ENCODE data around the gene MDP1. TPM values are rescaled to one million over a fixed set of nuclear protein-coding genes. Genes with fewer than 3 reads are reported as not detected.

The MDP1 gene
- total RNA-seq, 3 donors from 2014 or later (not counting 1 experiment from before 2014, with no cell fraction given), result 4.0 to 6.1 (median 5.5) TPM

GRCh38 chr14:24183014-24183481, 32.8 kb downstream of the MDP1 start:
- H3K9me3 Mint-ChIP-seq, result no peaks in the 10 kb centered on the region
- H3K27me3 ChIP-seq (ENCODE audit: control insufficient read depth, insufficient read depth, low read length), result no peaks in the 10 kb centered on the region
- H3K9me3 ChIP-seq (ENCODE audit: control insufficient read depth, insufficient read depth, low read length), result no peaks in the 10 kb centered on the region
- H3K4me3 Mint-ChIP-seq, result no peak overlapping the region
- TF ChIP-seq CTCF (IDR thresholded peaks at IDR 0.05), result no peak
- DNase-seq (no peak), ATAC-seq (no peak)
- peaks cover 12% of the 10 kb centered on the region for H3K4me1 ChIP-seq (ENCODE audit: control insufficient read depth, insufficient read depth, low read length)
- H3K4me1 Mint-ChIP-seq, result peaks cover 12% of the 10 kb centered on the region in 2 donors
- peaks cover 62% of the 10 kb centered on the region for H3K36me3 ChIP-seq (ENCODE audit: control insufficient read depth, insufficient read depth, low read length)
- intact Hi-C loops (cut with micrococcal nuclease), result no loop called here
- peaks cover 6% of the 10 kb centered on the region for H3K36me3 Mint-ChIP-seq
- no peaks in the 10 kb centered on the region for H3K27me3 Mint-ChIP-seq (ENCODE audit: low read depth in 2 of 2)
- WGBS (ENCODE audit: insufficient coverage), result 97% methylated on average over 15 of the region's 15 CpGs
- peak overlapping the region in 1 of 2 donors; percentile 47 for H3K27ac Mint-ChIP-seq
- no peak overlapping the region for H3K4me3 ChIP-seq (ENCODE audit: low read length)
- no peak overlapping the region for H3K27ac ChIP-seq (ENCODE audit: low read length)

- H3K9me3 Mint-ChIP-seq, result no peaks in the 10 kb centered on the region
- H3K4me3 Mint-ChIP-seq, result peak overlapping the region; percentile 13
- no peaks in the 10 kb centered on the region for H3K27me3 Mint-ChIP-seq (ENCODE audit: low read depth in 2 of 2)
- H3K4me1 Mint-ChIP-seq, result peaks cover 4% of the 10 kb centered on the region in 2 donors
- 90% methylated on average over 11 of the region's 14 CpGs for WGBS (ENCODE audit: insufficient coverage)
- Histone ChIP-seq H3K27me3 (ENCODE audit: control insufficient read depth, insufficient read depth, low read length) (no peaks in the 10 kb centered on the region), H3K4me3 (ENCODE audit: low read length) (no peak overlapping the region), H3K27ac (ENCODE audit: low read length) (no peak overlapping the region), H3K36me3 (ENCODE audit: control insufficient read depth, insufficient read depth, low read length) (peaks cover 68% of the 10 kb centered on the region), H3K9me3 (ENCODE audit: control insufficient read depth, insufficient read depth, low read length) (no peaks in the 10 kb centered on the region), H3K4me1 (ENCODE audit: control insufficient read depth, insufficient read depth, low read length) (peaks cover 4% of the 10 kb centered on the region)
- intact Hi-C loops (cut with micrococcal nuclease), result no loop called here
- ATAC-seq (no peak), DNase-seq (no peak)
- no peak for TF ChIP-seq CTCF (IDR thresholded peaks at IDR 0.05)
- peak overlapping the region in 1 of 2 donors; percentile 47 for H3K27ac Mint-ChIP-seq
- H3K36me3 Mint-ChIP-seq, result peaks cover 6% of the 10 kb centered on the region
Measured at GRCh38 chr14:24182110-24182882, 33.6 kb downstream of the MDP1 start.

DNA sequence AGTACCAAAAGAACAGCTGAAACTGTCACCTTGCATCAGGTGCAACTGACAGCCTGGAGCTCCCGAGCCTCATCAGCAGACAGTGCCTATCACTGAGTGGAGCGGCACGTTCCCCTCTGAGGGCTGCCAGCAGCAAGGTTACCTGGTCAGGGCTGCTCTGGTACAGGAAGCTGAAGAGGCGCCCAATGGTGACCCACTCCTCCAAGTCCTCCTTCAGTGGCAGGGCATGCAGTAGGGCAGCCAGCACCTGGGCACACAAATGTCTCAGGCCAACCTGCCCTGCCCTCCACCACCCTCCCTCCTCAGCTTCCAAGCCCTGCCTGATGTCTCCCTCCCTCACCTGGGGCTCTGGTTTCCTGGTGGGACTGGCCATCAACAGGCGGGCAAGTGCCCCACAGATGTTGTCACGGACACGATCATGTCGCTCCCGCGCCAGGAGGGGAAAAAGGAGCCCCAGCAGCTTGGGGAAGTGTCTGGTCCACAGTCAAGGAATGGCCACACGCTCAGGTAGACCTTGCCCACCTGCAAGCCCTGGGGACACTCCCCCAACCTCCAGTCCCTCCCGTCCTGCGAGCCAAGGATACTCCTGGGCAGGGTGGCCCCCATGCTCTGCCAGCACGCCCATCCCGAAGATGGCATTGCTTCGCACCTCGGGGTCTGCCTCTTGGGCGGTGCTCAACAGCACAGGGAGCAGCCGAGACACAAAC, 34.3 kb downstream of the MDP1 start:
- H3K27me3 ChIP-seq (ENCODE audit: control insufficient read depth, insufficient read depth, low read length), result no peaks in the 10 kb centered on the region
- no peak overlapping the region for H3K4me3 ChIP-seq (ENCODE audit: low read length)
- no peak overlapping the region for H3K27ac ChIP-seq (ENCODE audit: low read length)
- Mint-ChIP-seq H3K4me3 (no peak overlapping the region), H3K27ac (peak overlapping the region in 1 of 2 donors; percentile 47), H3K9me3 (no peaks in the 10 kb centered on the region), H3K4me1 (no peaks in the 10 kb centered on the region), H3K27me3 (ENCODE audit: low read depth in 2 of 2) (no peaks in the 10 kb centered on the region), H3K36me3 (peaks cover 6% of the 10 kb centered on the region)
- WGBS (ENCODE audit: insufficient coverage), result 96% methylated on average over 19 of the region's 19 CpGs
- H3K4me1 ChIP-seq (ENCODE audit: control insufficient read depth, insufficient read depth, low read length), result no peaks in the 10 kb centered on the region
- H3K36me3 ChIP-seq (ENCODE audit: control insufficient read depth, insufficient read depth, low read length), result peaks cover 73% of the 10 kb centered on the region
- no peak for DNase-seq
- no peaks in the 10 kb centered on the region for H3K9me3 ChIP-seq (ENCODE audit: control insufficient read depth, insufficient read depth, low read length)
- no peak for ATAC-seq
- intact Hi-C loops (cut with micrococcal nuclease), result no loop called here
- no peak for TF ChIP-seq CTCF (IDR thresholded peaks at IDR 0.05)

Data from natural killer cell (primary cell).